Hematopoietic multipotent progenitor cell treated with erythropoietin and hydrocortisone succinate and interleukin-3 and kit ligand, for 17 days (in vitro differentiated cells): ENCODE data around the gene ABR.
"Not testable (repeated sequence)": the region's sequence is repeated elsewhere in the genome, so short reads cannot be mapped to it uniquely, and the experiment has no call there.

Experiments
- DNase-seq: peaks from one replicate; pipeline ENCODE4 v3.0.0-alpha.2; 2015; ENCODE audit warnings: low spot score

The ABR gene

DNA sequence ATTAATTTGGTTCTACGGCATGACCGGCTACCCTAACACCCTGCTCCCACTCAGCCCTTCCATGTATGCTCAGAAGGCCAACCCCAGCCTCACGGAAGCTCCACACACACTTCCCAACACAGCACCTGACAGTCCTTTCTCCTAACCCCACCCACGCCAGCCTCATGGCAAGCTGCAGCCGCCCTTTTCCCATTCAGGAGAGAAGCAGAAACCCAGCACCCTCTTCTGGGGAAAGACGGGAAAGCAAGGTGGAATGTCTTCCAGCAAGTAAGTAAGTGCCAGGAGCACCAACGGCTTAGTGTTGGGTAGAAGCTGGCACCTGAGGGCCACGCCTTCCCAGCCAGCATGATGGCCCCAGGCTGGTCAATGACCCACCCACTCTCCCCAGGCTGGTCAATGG lies 32.1 kb downstream of the ABR start:
- DNase-seq, result no peak

DNA sequence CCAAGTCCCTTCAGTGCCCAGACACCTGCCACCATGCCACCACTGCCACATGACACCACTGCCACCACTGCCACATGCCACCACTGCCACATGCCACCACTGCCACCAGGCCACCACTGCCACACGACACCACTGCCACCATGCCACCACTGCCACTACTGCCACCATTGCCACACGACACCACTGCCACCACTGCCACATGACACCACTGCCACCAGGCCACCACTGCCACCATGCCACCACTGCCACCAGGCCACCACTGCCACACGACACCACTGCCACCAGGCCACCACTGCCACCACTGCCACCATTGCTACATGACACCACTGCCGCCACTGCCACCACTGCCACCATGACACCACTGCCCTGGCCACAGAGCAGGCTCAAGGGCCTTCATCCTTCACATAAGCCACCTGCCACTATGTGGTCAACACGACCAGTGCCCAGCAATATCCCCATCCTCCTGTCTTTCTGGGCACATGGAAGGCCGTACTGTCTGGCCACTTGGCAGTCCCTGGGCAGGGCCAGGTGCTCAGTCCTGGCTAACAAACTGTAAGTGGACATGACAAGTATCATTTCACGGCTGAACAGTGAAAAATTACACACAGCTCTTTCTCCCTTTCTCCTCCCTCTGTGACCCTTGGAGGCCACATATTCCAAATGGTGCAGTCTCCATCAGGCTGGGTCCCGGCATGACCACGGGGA lies 33.1 kb downstream of the ABR start:
- DNase-seq, result no peak

DNA sequence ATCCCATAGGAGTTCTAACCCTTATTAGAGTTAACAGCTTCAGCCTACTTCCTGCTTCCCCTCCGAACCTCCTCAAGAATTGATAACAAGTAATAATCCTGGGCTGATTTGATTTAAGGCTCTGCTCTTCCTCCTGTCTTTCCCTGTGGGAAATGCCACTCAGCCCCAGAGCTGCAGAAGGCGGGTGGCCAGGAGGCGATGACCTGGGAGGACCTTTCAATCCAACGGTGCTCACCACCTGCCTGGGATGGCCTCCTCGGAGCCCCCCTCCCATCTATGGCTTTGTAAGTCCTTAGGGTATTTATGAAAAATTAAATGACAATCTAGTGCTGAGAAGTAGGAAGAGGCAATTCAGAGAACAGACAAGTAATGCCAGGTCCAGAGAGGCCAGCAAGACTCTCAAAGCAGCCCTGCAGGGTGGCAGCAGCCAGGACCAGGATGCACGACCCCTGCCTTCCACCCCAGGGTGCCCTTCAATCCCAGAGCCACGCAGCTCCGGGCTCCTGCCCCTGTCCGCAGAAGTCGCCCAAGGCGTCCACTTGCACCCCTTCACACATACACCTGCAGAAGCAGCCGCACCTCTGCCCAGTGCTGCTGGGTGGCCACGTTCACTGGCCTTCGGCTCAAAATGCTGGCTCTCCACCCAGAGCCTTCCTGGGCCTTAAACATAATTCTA lies 34.3 kb downstream of the ABR start:
- DNase-seq, result no peak

DNA sequence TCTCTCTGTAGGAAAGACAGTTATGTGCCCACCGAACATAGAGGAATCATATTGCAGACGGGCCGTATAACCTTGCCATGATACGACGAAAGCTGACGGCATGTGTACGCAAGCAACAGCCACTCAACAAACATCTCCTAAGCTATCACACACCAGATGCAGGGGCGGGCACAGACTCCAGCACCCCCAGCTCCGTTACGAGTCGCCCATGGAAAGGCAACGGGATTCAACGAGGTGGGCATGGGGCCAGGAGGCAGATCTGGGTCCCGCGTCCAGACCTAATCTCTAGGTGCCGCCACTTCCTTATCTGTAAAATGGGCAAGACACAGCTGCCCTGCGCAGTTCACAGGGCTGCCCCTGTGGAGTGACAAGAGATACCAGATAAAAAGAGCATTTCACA lies 35.6 kb downstream of the ABR start:
- DNase-seq, result no peak

DNA sequence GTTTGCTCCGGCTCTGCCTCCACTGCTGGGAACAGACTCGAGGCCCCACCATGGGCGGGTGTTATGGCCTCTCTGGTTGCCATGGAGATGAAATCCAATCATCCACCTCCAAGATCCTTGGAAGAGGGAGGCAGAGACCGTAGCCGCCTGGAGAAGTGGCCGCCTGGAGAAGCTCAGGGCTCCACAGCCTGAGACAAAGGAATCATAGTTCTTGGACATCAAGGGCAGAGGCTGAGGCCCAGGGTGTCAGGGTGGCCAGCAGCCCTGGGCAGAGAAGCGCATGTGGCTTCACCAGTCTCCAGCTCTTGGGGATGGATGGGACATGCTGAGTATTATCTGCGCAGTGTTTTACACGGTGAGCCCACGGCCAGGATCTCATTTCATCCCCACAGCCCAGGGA lies 36.2 kb downstream of the ABR start:
- DNase-seq, result no peak

DNA sequence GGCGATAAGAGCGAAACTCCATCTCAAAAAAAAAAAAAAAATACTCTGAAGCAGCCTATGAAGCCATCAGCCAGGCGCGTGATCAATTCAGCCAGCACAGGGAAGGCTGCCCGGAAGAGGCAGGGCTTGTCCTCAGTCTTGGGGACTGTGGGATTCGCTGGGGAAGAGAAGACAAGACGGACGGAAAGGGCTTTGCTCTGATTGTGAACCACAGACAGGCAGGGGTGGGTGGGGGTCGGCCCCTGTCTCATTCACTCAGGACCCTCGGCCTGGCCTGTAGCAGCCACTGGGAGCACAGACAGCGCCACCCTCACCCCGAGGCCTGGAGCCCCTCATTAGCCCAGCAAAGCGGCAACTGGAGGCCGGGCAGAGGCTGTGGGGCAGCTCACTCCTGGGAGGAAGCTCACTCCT lies 37.2 kb downstream of the ABR start:
- DNase-seq, result no peak

DNA sequence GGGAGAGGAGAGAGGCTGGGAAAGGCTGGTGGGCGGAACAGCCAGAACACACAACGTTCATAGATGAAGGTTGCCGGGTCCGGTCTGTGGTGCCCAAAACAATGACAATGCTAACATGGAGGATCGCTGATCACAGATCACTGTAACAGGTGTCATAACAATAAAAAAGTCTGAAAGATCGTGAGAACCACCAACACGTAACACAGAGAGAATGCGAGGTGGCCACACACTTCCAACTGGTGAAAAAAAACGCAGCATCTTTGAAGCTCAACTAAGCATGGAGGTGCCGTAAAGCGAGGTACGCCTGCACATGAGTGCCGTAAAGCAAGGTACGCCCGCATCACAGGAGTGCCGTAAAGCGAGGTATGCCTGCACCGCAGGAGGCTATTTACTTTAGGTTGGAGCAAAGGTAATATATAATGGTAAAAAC lies 42.3 kb downstream of the ABR start:
- no peak for DNase-seq

DNA sequence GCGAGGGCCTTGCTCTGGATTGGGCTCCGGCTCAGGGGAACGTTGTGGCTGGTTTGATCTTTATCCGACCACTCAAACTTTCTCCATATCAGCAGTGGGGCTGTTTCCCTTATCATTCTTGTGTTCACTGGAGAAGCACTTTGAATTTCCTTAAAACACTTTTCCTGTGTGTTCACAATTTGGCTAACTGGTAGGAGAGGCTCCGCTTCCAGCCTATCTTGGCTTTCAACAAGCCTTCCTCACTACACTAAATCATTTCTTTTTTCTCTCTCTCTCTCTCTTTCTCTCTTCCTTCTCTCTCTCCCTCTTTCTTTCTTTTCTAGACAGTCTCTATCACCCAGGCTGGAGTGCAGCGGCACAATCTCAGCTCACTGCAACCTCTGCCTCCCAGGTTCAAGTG lies 43.0 kb downstream of the ABR start:
- DNase-seq, result no peak

DNA sequence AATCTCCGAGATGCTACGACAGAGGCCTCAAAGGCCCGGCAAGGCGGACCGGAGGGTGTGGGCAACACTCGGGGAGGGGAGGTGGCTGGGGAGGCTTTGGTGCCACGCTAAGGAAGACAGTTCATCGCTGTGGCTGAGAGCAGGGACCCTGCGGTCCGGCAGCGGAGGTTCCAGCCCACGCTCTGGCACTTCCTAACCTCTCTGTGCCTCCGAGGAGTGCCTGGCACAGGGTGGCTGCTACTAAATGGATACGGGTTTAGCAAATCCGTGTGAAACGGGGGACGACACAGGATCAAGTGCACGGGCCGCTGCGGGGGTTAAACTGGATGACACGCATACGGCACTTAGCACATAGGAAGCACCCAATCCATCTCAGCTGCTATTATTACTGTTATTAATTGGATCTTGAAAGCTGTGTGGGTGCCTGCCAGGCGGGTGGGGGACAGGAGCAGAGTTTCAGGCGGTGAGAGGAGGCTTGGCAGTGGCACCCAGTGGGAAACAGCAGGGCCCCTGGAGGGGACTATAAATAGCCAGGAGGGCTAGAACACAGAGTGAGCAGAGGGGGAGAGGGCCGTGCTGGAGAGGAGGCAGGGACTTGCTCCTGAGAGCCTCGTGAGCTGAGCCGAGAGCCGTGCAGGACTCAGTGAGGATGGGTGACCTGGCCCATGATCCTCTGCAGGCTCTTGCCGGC lies 45.0 kb downstream of the ABR start:
- DNase-seq, result no peak

DNA sequence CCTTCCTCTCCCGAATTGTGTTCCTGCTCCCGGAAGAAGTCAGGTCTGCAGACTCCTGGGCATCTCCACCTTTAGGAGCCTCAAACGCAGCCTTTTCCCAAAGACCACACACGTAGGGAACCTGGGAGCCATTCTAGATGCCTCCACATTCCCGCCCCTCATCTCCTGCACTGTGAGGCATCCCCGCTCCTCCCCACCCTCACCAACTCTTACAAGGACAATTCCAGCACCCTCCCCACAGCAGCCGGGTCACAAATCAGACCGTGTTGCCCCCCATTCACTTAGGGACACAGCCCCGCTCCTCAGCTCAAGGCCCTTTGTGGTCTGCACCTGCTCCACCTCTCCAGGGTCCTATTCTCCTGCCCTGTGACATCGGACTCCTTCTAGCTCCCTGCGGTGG lies 49.6 kb downstream of the ABR start:
- no peak for DNase-seq

DNA sequence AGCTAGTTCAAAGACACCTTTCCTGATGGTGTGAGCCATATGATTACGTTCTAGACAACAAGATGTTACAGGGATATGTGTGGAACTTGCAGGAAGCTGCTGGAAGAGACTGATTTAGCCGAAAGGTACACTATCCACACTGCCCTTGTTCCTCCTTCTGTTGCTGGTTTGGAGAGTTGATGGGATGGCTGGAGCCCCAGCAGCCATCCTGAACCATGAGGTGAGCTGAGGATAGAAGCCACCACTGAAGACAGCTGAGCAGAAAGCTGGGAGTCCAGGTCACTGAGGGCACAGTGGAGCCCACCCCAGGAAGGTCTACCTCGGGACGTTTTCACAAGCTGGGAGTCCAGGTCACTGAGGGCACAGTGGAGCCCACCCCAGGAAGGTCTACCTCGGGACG lies 51.3 kb downstream of the ABR start:
- DNase-seq, result not testable (repeated sequence)

DNA sequence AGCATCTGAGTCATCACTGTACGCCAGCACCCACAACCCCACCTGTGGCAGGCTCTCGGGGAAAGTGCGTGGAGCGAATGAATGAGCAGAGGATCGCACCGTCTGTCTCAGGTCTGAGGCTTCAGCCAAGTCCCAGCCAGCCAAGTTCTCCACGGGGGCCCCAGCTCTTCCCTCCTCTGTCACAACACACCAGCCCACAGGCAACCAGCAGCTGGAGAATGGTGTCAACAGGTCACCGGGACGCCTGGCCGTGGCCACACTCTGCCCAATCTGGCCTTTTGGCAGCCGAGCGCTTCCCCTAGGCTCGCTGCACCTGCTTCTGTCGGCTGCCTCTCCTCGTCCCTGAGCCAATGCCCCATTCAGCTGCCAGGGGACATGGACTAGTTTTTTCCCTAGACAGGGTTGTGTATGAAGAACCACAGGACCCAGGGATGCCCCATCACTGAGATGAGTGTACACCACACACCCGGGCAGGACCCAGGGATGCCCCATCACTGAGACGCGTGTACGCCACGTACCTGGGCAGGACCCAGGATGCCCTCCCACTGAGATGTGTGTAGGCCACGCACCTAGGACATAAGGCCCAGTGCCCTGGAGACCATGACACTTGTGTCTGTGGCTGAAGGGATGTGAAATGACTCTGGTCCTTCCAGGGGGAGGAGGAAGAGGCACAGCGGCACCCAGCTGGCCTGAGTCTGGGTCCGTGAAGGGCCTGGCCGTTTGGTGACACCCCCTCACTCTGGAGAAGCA lies 52.8 kb downstream of the ABR start:
- DNase-seq, result no peak

DNA sequence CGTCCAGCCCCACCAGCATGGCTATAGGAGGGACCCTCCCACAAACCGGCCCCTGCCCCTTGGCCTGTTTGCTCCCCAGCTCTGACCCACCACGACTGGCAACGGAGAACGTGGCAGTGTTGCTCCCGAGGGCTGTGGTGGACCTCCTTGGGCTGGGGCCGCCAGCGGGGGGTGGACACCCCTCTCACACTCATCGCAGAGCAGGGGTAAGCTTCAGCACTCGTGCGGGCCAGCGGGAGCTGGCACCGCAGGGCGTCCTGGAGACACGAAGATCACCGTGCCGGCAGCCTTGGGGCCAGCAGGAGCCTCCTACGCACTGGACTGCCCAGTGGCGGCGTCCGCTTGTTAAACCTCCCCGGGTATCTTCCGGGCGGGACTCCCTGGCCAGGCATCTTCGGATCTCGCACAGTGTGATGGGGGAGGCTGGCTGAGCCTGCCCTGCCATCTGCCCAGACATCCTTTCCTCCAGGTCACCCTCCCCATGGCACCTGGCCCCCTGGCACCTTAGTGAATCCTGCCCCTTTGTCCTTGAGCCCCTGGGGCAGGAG lies 53.5 kb downstream of the ABR start:
- DNase-seq, result no peak

DNA sequence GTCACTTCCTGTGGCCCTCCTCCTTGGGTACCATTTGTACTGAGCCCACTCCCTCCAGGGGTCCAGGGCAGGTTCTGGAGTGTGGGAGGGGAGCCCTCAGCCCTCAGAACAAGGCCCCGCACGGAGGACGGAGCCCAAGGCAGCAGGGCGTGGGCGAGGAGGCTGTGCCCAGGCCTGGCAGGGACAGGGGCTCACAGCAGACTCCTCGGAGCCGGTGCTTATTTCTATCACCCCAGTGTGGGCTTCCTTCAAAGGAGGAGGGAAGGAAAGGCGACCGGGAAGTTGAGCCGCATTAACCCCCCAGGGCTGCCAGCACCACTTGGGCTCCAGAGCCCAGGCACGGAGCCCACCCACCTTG lies 54.0 kb downstream of the ABR start:
- DNase-seq, result no peak

DNA sequence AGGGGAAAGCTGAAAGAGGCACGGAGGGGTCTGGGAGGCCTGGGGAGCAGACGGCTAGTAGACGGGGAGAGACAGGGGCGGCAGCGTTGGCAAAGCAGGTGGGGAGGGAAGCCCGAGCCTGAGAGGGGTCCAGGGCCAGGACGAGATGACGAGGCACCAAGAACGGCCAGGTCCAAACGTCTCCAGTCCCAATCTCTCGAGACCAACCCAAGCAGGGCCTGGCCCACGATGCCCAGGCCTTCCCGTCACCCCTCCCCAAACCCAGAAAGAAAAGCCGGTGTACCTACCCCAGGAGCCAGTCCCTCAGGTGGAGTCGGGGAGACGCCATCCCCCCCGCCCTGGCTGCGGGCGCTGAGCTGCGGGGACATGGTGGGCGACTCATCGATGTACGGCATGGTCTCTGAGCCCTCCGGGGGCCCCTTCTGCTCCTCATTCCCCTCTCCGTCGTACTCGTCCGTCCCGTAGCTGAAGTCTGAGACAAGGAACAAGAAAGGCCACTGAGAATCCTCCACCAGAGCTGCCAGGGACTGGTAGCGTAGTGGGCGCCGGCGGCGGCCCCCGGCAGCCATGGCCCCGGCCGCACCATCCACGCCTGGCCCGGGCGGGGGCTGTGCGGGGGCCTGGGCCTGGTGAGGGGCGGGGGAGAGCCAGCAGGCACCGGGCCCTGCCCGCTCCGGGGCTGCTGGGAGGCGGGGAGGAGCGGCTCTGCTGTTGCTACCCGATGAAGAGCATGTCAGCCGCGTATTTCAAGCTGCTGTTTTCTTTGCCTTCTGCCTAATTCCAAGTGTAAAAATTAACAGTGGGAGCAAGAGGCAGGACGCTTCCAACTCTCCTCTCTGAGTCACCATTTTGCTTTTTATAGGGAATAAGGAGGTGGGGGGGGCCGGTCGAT lies 54.6 kb downstream of the ABR start:
- DNase-seq, result no peak

DNA sequence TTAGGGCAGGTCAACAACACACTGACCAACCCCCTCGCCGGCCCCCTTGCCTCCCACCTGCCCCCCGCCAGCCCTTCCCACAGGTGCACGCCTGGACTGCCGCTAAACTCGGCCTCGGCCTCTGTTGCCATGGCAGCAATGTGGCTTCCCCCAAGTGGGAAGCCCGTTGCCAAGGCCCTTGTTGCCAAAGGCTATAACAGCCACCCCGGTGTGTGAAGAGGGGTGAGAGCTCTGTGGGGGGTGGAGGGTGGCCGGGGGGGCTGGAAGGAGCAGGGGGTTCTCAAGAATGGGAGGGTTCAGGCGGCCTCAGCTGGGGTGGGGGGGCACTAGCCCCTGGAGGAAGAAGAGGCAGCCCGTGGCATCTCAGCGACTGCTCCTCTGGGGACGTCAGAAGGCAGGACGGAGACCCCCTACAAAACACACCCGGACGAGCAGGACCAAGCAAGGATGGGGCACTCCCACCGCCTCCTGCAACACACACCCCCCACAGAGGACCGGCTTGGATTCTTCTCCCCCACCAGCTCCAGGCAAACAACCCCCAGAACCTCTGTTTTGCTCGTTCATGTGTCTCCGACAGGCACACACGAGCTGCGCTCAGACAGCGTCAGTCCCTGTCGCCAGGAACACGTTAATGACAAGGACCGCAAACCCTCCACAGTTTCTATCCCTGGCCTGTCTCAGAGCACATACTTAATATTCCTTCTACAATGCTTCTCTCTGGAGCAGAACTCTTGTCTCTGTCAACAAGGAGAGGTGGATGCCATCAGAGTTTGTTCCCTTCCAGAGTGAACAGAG lies 55.7 kb downstream of the ABR start:
- DNase-seq, result no peak

DNA sequence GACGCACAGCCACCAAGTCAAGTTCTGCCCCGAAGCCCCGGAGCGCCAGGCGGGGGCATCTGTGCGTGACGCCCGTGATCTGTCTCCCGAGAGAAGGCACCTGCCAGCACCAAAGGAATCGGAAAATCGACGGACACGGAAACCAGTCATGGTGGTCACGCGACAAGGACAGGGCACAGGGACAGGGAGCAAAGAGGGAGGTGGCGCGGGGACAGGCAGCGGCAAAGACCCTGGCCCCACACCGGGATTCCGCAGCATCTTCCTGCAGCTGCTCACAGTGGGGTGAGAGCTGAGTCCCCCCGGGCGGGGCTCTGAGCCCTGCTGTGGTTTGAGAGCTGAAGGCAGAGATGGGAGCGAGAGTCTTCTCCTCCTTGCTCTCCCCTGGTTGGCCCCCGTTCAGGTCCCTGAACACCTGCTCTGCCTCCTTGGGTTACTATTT lies 56.4 kb downstream of the ABR start:
- DNase-seq, result no peak

DNA sequence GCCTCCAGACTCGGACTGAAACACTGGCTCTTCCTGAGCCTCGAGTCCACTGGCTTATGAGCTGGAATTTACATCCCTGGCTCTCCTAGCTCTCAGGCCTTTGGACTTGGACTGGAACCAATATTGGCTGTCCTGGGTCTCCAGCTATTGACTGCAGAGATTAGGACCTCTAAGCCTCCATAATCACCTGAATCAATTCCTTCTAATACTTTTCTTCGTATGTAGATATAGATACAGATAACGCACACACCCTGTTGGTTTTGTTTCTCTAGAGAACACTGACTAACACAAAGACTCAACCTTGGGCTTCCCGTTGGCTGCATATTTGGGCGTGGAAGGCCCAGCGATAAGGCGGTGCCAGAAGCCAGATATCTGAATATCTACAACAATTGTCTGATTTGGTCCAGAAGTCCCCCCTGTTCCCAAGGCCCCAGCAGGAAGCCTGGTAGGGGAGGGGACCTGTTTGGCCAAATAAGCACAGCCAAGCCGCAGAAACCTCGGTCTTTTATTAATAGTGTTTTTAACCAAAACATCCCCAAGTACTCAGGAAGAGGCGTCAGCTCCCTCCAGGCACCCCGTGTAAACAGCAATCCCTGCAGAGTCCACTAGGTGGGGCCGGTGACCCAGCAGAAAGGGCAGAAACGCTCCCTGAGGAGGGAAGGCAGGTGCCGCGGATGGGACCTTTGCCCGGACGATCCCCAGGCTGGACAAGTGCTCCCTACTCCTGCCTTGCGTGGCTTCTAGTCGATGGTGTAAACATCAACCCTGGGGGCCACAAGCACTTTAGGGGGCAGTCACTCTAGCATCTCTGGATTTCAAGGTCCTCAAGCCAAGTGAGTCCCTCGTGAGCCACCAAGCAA lies 57.0 kb downstream of the ABR start:
- DNase-seq, result peak; percentile 39

DNA sequence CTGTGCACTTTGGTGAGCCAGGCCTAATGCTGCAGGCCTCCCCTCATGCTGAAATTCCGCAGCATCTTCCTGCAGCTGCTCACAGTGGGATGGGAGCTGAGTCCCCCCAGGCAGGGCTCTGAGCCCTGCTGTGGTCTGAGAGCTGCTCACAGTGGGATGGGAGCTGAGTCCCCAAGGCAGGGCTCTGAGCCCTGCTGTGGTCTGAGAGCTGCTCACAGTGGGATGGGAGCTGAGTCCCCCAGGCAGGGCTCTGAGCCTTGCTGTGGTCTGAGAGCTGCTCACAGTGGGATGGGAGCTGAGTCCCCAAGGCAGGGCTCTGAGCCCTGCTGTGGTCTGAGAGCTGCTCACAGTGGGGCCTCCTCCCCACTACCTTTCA lies 58.4 kb downstream of the ABR start:
- DNase-seq, result not testable (repeated sequence)
